22Rv1 (cell line): ENCODE results near the gene DPEP2.
"Not testable (repeated sequence)": the region's sequence is repeated elsewhere in the genome, so short reads cannot be mapped to it uniquely, and the experiment has no call there.

Experiments
- ZFX ChIP-seq: fragments of 450-650 bp; IDR thresholded peaks from 2 replicates; pipeline ENCODE4 v1.6.1; 2017; ENCODE audit warnings: antibody characterized with exemption, borderline replicate concordance
- TF ChIP-seq, protein P1 (sequence below): fragments of 450-650 bp; IDR thresholded peaks from 2 replicates; pipeline ENCODE4 v1.5.1; 2017; ENCODE audit warnings: mild to moderate bottlenecking

DNA sequence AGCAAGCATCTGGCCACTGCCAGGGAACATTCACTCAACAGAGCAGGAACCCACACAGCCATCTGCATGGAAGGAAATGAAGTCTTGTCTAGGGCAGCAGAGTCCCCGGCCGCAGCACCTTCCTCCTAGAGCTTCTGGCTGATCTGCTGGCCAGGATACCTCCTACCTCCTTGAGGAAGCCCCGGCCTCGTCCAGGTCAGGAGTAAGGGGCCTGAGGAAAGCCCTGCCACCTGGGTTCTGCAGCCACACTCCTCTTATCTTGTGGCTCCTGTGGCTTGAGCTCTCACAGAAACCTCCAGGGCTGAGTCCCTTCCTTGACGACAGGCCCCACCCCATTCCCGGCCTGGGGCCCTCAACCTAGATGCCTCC is 5.3 kb downstream of the DPEP2 start:
- TF ChIP-seq, protein P1, sequence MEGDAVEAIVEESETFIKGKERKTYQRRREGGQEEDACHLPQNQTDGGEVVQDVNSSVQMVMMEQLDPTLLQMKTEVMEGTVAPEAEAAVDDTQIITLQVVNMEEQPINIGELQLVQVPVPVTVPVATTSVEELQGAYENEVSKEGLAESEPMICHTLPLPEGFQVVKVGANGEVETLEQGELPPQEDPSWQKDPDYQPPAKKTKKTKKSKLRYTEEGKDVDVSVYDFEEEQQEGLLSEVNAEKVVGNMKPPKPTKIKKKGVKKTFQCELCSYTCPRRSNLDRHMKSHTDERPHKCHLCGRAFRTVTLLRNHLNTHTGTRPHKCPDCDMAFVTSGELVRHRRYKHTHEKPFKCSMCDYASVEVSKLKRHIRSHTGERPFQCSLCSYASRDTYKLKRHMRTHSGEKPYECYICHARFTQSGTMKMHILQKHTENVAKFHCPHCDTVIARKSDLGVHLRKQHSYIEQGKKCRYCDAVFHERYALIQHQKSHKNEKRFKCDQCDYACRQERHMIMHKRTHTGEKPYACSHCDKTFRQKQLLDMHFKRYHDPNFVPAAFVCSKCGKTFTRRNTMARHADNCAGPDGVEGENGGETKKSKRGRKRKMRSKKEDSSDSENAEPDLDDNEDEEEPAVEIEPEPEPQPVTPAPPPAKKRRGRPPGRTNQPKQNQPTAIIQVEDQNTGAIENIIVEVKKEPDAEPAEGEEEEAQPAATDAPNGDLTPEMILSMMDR: not testable (repeated sequence)
- TF ChIP-seq ZFX: not testable (repeated sequence)
